GM23338 (cell line): Measurements from ENCODE around the gene P4HA3. TPM values are rescaled to one million over a fixed set of nuclear protein-coding genes. Genes with fewer than 3 reads are reported as not detected.

Source experiments
- ATAC-seq: fragments of 200-7000 bp; cut with Tn5 transposase; 3 replicates; pipeline ENCODE4 v1.9.1; 2020
- DNase-seq: peaks from one replicate; pipeline ENCODE4 v3.0.0-alpha.2; 2015; ENCODE audit warnings: low spot score
- H2AFZ ChIP-seq: fragments of 200-600 bp; sonication (generic); 2 replicates; pipeline ENCODE4 v1.8.0; 2016; ENCODE audit warnings: antibody characterized with exemption, mild to moderate bottlenecking, moderate library complexity
- H3F3A ChIP-seq: fragments of 200-600 bp; sonication (generic); replicated peaks from 2 replicates; pipeline ENCODE4 v1.8.0; 2017; ENCODE audit warnings: antibody characterized with exemption, mixed run types, low read depth
- H3K27ac ChIP-seq: fragments of 200-600 bp; sonication (generic); 2 replicates; pipeline ENCODE4 v1.6.1; 2016; ENCODE audit warnings: low read depth
- H3K27me3 ChIP-seq: fragments of 200-600 bp; sonication (generic); 2 replicates; pipeline ENCODE4 v1.8.0; 2016; ENCODE audit warnings: mild to moderate bottlenecking, mixed run types, moderate library complexity; ENCODE audit not compliant: insufficient read depth
- H3K36me3 ChIP-seq: fragments of 200-600 bp; sonication (generic); 2 replicates; pipeline ENCODE4 v1.8.0; 2016; ENCODE audit warnings: mild to moderate bottlenecking; ENCODE audit not compliant: insufficient read depth
- H3K4me1 ChIP-seq: fragments of 200-600 bp; sonication (generic); 2 replicates; pipeline ENCODE4 v1.8.0; 2016; ENCODE audit warnings: mild to moderate bottlenecking, moderate library complexity; ENCODE audit not compliant: insufficient read depth
- H3K4me2 ChIP-seq: fragments of 200-600 bp; sonication (generic); 2 replicates; pipeline ENCODE4 v1.7.1; 2017; ENCODE audit warnings: mixed run types
- H3K4me3 ChIP-seq: fragments of 200-600 bp; sonication (generic); 2 replicates; pipeline ENCODE4 v1.6.1; 2016; ENCODE audit warnings: mixed run types
- H3K79me2 ChIP-seq: fragments of 200-600 bp; sonication (generic); replicated peaks from 2 replicates; pipeline ENCODE4 v1.8.0; 2017; ENCODE audit warnings: mild to moderate bottlenecking; ENCODE audit not compliant: insufficient read depth
- H3K9me2 ChIP-seq: fragments of 200-600 bp; sonication (generic); 2 replicates; pipeline ENCODE4 v1.8.0; 2017; ENCODE audit not compliant: insufficient read depth
- H4K20me1 ChIP-seq: fragments of 200-600 bp; sonication (generic); replicated peaks from 2 replicates; pipeline ENCODE4 v1.8.0; 2017; ENCODE audit warnings: mild to moderate bottlenecking; ENCODE audit not compliant: insufficient read depth
- H3K27ac Mint-ChIP-seq: 2 replicates; pipeline ENCODE4 v1.8.0; 2020; ENCODE audit warnings: inconsistent platforms, mild to moderate bottlenecking, moderate library complexity, mixed read lengths
- H3K27me3 Mint-ChIP-seq: 3 replicates; pipeline ENCODE4 v1.8.0; 2022; ENCODE audit warnings: low read depth, mild to moderate bottlenecking, moderate library complexity, mixed read lengths, inconsistent platforms; ENCODE audit not compliant: insufficient read depth, poor library complexity
- H3K36me3 Mint-ChIP-seq: 3 replicates; pipeline ENCODE4 v1.8.0; 2021; ENCODE audit warnings: low read depth, mild to moderate bottlenecking, inconsistent platforms, moderate library complexity, mixed read lengths
- H3K4me1 Mint-ChIP-seq: 3 replicates; pipeline ENCODE4 v1.8.0; 2020; ENCODE audit warnings: mild to moderate bottlenecking, inconsistent platforms, mixed read lengths
- H3K4me3 Mint-ChIP-seq: 3 replicates; pipeline ENCODE4 v1.8.0; 2021; ENCODE audit warnings: moderate library complexity, mild to moderate bottlenecking, inconsistent platforms, mixed read lengths
- H3K9me3 Mint-ChIP-seq: 3 replicates; pipeline ENCODE4 v1.8.0; 2020; ENCODE audit warnings: moderate library complexity, mild to moderate bottlenecking, inconsistent platforms, mixed read lengths
- CREB1 ChIP-seq: fragments of 250-450 bp; sonication (Bioruptor Pico); IDR thresholded peaks from 2 replicates; pipeline ENCODE4 v1.5.0; 2020; ENCODE audit warnings: low read depth, mild to moderate bottlenecking, moderate library complexity
- ETS1 ChIP-seq: IDR thresholded peaks from 2 replicates; pipeline ENCODE4 v1.6.1; 2016; ENCODE audit warnings: antibody characterized with exemption
- EZH2 ChIP-seq: fragments of 200-600 bp; sonication (generic); IDR thresholded peaks from one replicate; pipeline ENCODE4 v1.8.0; 2017; ENCODE audit warnings: antibody characterized with exemption, mild to moderate bottlenecking, low read depth; ENCODE audit not compliant: unreplicated experiment
- EZH2phosphoT487 ChIP-seq: fragments of 200-600 bp; sonication (generic); IDR thresholded peaks from one replicate; pipeline ENCODE4 v1.8.1; 2018; ENCODE audit warnings: antibody characterized with exemption; ENCODE audit not compliant: unreplicated experiment
- JUNB ChIP-seq: IDR thresholded peaks from one replicate; pipeline ENCODE4 v1.6.1; 2016; ENCODE audit warnings: antibody characterized with exemption; ENCODE audit not compliant: unreplicated experiment
- NANOG ChIP-seq: IDR thresholded peaks from 2 replicates; pipeline ENCODE4 v1.6.1; 2016; ENCODE audit warnings: antibody characterized with exemption, borderline replicate concordance
- POLR2AphosphoS5 ChIP-seq: IDR thresholded peaks from 2 replicates; pipeline ENCODE4 v1.6.1; 2016; ENCODE audit warnings: antibody characterized with exemption, low read depth
- STAT1 ChIP-seq: IDR thresholded peaks from one replicate; pipeline ENCODE4 v1.6.1; 2016; ENCODE audit warnings: antibody characterized with exemption; ENCODE audit not compliant: unreplicated experiment
- ZNF114 ChIP-seq: fragments of 250-450 bp; sonication (Bioruptor Pico); IDR thresholded peaks from 2 replicates; pipeline ENCODE4 v1.5.0; 2020; ENCODE audit warnings: mild to moderate bottlenecking, moderate library complexity
- ZNF462 ChIP-seq: fragments of 250-450 bp; sonication (Bioruptor Pico); IDR thresholded peaks from 2 replicates; pipeline ENCODE4 v1.5.0; 2020; ENCODE audit warnings: mild to moderate bottlenecking, moderate library complexity
- polyA plus RNA-seq: library from polyadenylated mRNA; unstranded; fragments of >200 nt; fragmentation: Nextera tagmentation; extraction: Ambion mirVana; gene quantifications from 2 replicates; pipeline ENCODE4 v1.2.1, GENCODE V29; 2016
- total RNA-seq: library from RNA; depleted of rRNA; stranded (reverse); fragments of >200 nt; shearing (Covaris generic); gene quantifications from 2 replicates; pipeline ENCODE4 v1.2.3, GENCODE V29; 2014
- TF ChIP-seq, protein P1 (sequence below), 2 experiments: fragments of 200-600 bp in 1 of 2; sonication (generic) in 1 of 2; conservative IDR thresholded peaks; 2 replicates each; pipeline versions ENCODE4 v1.5.1 to v1.6.1; 2016 to 2017; ENCODE audit warnings: antibody characterized with exemption in 2 of 2, low read depth in 2 of 2, mild to moderate bottlenecking in 2 of 2, moderate library complexity in 1 of 2

P4HA3 gene
- total and polyA plus RNA-seq, 2 experiments from 2014 or later: 0.08 TPM; not detected in 1

DNA sequence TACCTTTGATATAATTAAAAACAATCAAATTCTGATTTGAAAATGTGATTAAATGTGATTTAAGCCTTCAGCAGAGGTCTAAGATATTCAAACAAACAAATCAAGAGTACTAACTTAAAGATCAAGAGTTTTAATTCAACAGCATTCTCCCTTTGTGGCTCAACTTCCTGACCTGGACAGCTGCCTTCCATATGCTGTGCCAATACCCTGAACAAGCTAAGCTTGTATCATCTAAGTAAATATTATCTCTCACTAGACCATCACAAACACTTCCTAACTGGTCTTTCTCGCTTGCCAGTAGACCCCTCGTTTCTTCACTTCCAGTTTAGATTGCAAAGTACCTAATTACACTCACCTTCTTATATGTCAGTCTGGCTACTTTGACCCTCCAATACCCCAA lies 35.9 kb upstream of the P4HA3 start (continued):
- TF ChIP-seq ZNF462 (CRISPR knock-in tag) (no peak), CREB1 (CRISPR knock-in tag) (no peak)

GRCh38 chr11:74345420-74345819 lies 34.0 kb upstream of the P4HA3 start:
- no peaks in the 10 kb centered on the region for H3F3A ChIP-seq
- Mint-ChIP-seq H3K27me3 (no peaks in the 10 kb centered on the region), H3K4me3 (no peak overlapping the region), H3K36me3 (peaks cover 21% of the 10 kb centered on the region), H3K4me1 (no peaks in the 10 kb centered on the region), H3K9me3 (no peaks in the 10 kb centered on the region), H3K27ac (no peak overlapping the region)
- no peaks in the 10 kb centered on the region for H3K4me1 ChIP-seq
- no peak overlapping the region for H2AFZ ChIP-seq
- H3K36me3 ChIP-seq: peaks cover 16% of the 10 kb centered on the region; the same call in 1 of the 2 replicates
- no peaks in the 10 kb centered on the region for H3K79me2 ChIP-seq
- H3K27ac ChIP-seq: no peak overlapping the region
- no peak for DNase-seq
- H3K9me2 ChIP-seq: no peaks in the 10 kb centered on the region
- H3K4me2 ChIP-seq: no peak overlapping the region
- no peaks in the 10 kb centered on the region for H4K20me1 ChIP-seq
- H3K27me3 ChIP-seq: no peaks in the 10 kb centered on the region
- H3K4me3 ChIP-seq: no peak overlapping the region
- ATAC-seq: no peak
- TF ChIP-seq ETS1: no peak
- TF ChIP-seq POLR2AphosphoS5: no peak
- TF ChIP-seq, protein P1, sequence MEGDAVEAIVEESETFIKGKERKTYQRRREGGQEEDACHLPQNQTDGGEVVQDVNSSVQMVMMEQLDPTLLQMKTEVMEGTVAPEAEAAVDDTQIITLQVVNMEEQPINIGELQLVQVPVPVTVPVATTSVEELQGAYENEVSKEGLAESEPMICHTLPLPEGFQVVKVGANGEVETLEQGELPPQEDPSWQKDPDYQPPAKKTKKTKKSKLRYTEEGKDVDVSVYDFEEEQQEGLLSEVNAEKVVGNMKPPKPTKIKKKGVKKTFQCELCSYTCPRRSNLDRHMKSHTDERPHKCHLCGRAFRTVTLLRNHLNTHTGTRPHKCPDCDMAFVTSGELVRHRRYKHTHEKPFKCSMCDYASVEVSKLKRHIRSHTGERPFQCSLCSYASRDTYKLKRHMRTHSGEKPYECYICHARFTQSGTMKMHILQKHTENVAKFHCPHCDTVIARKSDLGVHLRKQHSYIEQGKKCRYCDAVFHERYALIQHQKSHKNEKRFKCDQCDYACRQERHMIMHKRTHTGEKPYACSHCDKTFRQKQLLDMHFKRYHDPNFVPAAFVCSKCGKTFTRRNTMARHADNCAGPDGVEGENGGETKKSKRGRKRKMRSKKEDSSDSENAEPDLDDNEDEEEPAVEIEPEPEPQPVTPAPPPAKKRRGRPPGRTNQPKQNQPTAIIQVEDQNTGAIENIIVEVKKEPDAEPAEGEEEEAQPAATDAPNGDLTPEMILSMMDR (conservative IDR thresholded peaks at IDR 0.05; ENCODE audit: low read depth in 2 of 2): no peak
- TF ChIP-seq NANOG: no peak
- no peak for TF ChIP-seq EZH2
- no peak for TF ChIP-seq CREB1 (CRISPR knock-in tag)
- TF ChIP-seq EZH2phosphoT487: no peak
- no peak for TF ChIP-seq ZNF114 (CRISPR knock-in tag)
- TF ChIP-seq STAT1: no peak
- no peak for TF ChIP-seq JUNB
